ENCODE data around the gene LRP1B.

GRCh38 chr2:140567734-140568133 lies 1563.1 kb downstream of the LRP1B start:
- TF ChIP-seq POLR2A (IDR thresholded peaks at IDR 0.05) = no peak
- TF ChIP-seq CTCF (IDR thresholded peaks at IDR 0.05) = no peak

Data from breast epithelium (tissue), 3 donors.